WTC11 (cell line): ENCODE measurements around the gene KLF2. TPM values are rescaled to one million over a fixed set of nuclear protein-coding genes. Genes with fewer than 3 reads are reported as not detected.

Source experiments
- ATAC-seq: fragments of 200-7000 bp; cut with Tn5 transposase; 2 replicates; pipeline ENCODE4 v1.10.0; 2021; ENCODE audit warnings: mild to moderate bottlenecking, moderate library complexity
- CTCF ChIA-PET: fragments of 300-600 bp; sonication (Branson Sonifier 250); formaldehyde crosslinking; loops from one replicate; lab custom pipeline; 2021; ENCODE audit warnings: antibody characterized with exemption; lab: Charles Lee
- POLR2A ChIA-PET: fragments of 350-600 bp; sonication (Branson Sonifier 250); formaldehyde crosslinking; loops from one replicate; lab custom pipeline; 2021; ENCODE audit warnings: antibody characterized with exemption; lab: Charles Lee
- DNase-seq: peaks from one replicate; pipeline ENCODE4 v3.0.0; 2021; ENCODE audit warnings: low spot score
- H3K27ac Mint-ChIP-seq: 2 replicates; pipeline ENCODE4 v1.8.0; 2021; ENCODE audit warnings: mixed read lengths
- H3K27me3 Mint-ChIP-seq: 2 replicates; pipeline ENCODE4 v1.8.0; 2021; ENCODE audit warnings: low read depth, mild to moderate bottlenecking, moderate library complexity, mixed read lengths
- H3K36me3 Mint-ChIP-seq: 2 replicates; pipeline ENCODE4 v1.8.0; 2021; ENCODE audit warnings: mixed read lengths
- H3K4me1 Mint-ChIP-seq: 2 replicates; pipeline ENCODE4 v1.8.0; 2022; ENCODE audit warnings: mixed read lengths
- H3K4me3 Mint-ChIP-seq: 2 replicates; pipeline ENCODE4 v1.8.0; 2021; ENCODE audit warnings: mild to moderate bottlenecking, moderate library complexity, mixed read lengths
- H3K9me3 Mint-ChIP-seq: 2 replicates; pipeline ENCODE4 v1.8.0; 2021; ENCODE audit warnings: mixed read lengths
- IRF2 ChIP-seq: sonication (generic); formaldehyde crosslinking; IDR thresholded peaks from 2 replicates; pipeline ENCODE4 v1.8.0; 2022; ENCODE audit warnings: low read depth, missing genetic modification reagents, borderline replicate concordance
- MYBL2 ChIP-seq: sonication (generic); formaldehyde crosslinking; IDR thresholded peaks from 2 replicates; pipeline ENCODE4 v1.8.1; 2023; ENCODE audit warnings: mild to moderate bottlenecking, moderate library complexity, missing genetic modification reagents
- NR3C1 ChIP-seq: sonication (generic); formaldehyde crosslinking; conservative IDR thresholded peaks from 2 replicates; pipeline ENCODE4 v1.8.1; 2023; ENCODE audit warnings: low read depth, mild to moderate bottlenecking, missing genetic modification reagents
- ZBTB21 ChIP-seq: sonication (generic); formaldehyde crosslinking; IDR thresholded peaks from 2 replicates; pipeline ENCODE4 v1.8.1; 2023; ENCODE audit warnings: mild to moderate bottlenecking, missing genetic modification reagents, borderline replicate concordance
- ZNF219 ChIP-seq: sonication (generic); formaldehyde crosslinking; IDR thresholded peaks from 2 replicates; pipeline ENCODE4 v1.8.0; 2023; ENCODE audit warnings: missing genetic modification reagents, mild to moderate bottlenecking, borderline replicate concordance
- ZNF671 ChIP-seq: fragments of 250-450 bp; sonication (Bioruptor Pico); IDR thresholded peaks from 2 replicates; pipeline ENCODE4 v1.8.0; 2021; ENCODE audit warnings: mild to moderate bottlenecking
- total RNA-seq: library from RNA; stranded (reverse); gene quantifications from 3 replicates; pipeline ENCODE4 v1.2.3, GENCODE V29; 2021
- TF ChIP-seq, protein P1 (sequence below): sonication (generic); formaldehyde crosslinking; IDR thresholded peaks from 2 replicates; pipeline ENCODE4 v1.8.0; 2022; ENCODE audit warnings: mild to moderate bottlenecking, missing genetic modification reagents
- TF ChIP-seq, protein P2 (sequence below): sonication (generic); formaldehyde crosslinking; IDR thresholded peaks from 2 replicates; pipeline ENCODE4 v1.8.0; 2022; ENCODE audit warnings: missing genetic modification reagents
- TF ChIP-seq, protein P3 (sequence below): fragments of 200-600 bp; IDR thresholded peaks from 2 replicates; pipeline ENCODE4 v1.8.0; 2022; ENCODE audit warnings: antibody characterized with exemption
- TF ChIP-seq, protein P4 (sequence below): sonication (generic); formaldehyde crosslinking; IDR thresholded peaks from 2 replicates; pipeline ENCODE4 v1.8.0; 2022; ENCODE audit warnings: mild to moderate bottlenecking, missing genetic modification reagents
- TF ChIP-seq, protein P5 (sequence below): fragments of 250-450 bp; sonication (Bioruptor Pico); IDR thresholded peaks from 2 replicates; pipeline ENCODE4 v1.9.0; 2021; ENCODE audit warnings: mild to moderate bottlenecking, borderline replicate concordance
- TF ChIP-seq, protein P6 (sequence below): sonication (generic); formaldehyde crosslinking; IDR thresholded peaks from 2 replicates; pipeline ENCODE4 v1.8.1; 2023; ENCODE audit warnings: mild to moderate bottlenecking, moderate library complexity, missing genetic modification reagents
- TF ChIP-seq, protein P7 (sequence below): sonication (generic); formaldehyde crosslinking; IDR thresholded peaks from 2 replicates; pipeline ENCODE4 v1.8.1; 2022; ENCODE audit warnings: low read depth, missing genetic modification reagents, borderline replicate concordance
- TF ChIP-seq, protein P8 (sequence below): sonication (generic); formaldehyde crosslinking; IDR thresholded peaks from 2 replicates; pipeline ENCODE4 v1.8.1; 2023; ENCODE audit warnings: mild to moderate bottlenecking, missing genetic modification reagents
- TF ChIP-seq, protein P9 (sequence below): fragments of 250-450 bp; sonication (Bioruptor Pico); IDR thresholded peaks from 2 replicates; pipeline ENCODE4 v1.9.0; 2021; ENCODE audit warnings: moderate library complexity, mild to moderate bottlenecking, inconsistent platforms, borderline replicate concordance

Gene KLF2
- total RNA-seq, 1 experiment from 2014 or later, result 1.1 TPM

DNA sequence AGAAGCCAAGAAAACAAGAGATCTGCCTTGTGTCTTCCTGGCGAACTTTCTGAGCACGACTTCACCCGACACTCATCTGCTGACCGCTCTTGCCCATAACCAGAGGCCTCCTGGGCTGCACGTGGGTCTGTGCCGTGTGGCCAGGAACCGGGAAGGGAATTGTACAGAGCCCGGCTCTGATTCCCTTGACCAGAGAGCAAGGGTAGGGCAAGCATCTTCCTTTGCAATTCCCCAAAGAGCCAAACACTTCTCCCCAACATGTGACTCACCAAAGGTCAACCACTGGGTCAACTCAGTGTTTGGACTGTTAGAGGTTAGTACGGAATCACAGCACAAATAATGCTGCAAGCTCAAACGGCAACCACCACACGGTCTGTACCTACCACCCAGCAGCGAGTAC, 48.9 kb downstream of the KLF2 start:
- DNase-seq, result no peak
- POLR2A ChIA-PET, result no interaction called here
- H3K27me3 Mint-ChIP-seq, result no peaks in the 10 kb centered on the region
- CTCF ChIA-PET, result interaction anchor here (1.4 kb wide), 1 partner anchor 9 kb away, joined by 3 read pairs; no protein-coding TSS in a partner anchor
- H3K4me3 Mint-ChIP-seq, result no peak overlapping the region
- TF ChIP-seq NR3C1 (CRISPR knock-in tag) (no peak), ZNF671 (CRISPR knock-in tag) (no peak), ZNF219 (CRISPR knock-in tag) (no peak), MYBL2 (CRISPR knock-in tag) (no peak), IRF2 (no peak), ZBTB21 (CRISPR knock-in tag) (no peak)
- TF ChIP-seq, protein P1, sequence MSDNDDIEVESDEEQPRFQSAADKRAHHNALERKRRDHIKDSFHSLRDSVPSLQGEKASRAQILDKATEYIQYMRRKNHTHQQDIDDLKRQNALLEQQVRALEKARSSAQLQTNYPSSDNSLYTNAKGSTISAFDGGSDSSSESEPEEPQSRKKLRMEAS, result no peak
- TF ChIP-seq, protein P2, sequence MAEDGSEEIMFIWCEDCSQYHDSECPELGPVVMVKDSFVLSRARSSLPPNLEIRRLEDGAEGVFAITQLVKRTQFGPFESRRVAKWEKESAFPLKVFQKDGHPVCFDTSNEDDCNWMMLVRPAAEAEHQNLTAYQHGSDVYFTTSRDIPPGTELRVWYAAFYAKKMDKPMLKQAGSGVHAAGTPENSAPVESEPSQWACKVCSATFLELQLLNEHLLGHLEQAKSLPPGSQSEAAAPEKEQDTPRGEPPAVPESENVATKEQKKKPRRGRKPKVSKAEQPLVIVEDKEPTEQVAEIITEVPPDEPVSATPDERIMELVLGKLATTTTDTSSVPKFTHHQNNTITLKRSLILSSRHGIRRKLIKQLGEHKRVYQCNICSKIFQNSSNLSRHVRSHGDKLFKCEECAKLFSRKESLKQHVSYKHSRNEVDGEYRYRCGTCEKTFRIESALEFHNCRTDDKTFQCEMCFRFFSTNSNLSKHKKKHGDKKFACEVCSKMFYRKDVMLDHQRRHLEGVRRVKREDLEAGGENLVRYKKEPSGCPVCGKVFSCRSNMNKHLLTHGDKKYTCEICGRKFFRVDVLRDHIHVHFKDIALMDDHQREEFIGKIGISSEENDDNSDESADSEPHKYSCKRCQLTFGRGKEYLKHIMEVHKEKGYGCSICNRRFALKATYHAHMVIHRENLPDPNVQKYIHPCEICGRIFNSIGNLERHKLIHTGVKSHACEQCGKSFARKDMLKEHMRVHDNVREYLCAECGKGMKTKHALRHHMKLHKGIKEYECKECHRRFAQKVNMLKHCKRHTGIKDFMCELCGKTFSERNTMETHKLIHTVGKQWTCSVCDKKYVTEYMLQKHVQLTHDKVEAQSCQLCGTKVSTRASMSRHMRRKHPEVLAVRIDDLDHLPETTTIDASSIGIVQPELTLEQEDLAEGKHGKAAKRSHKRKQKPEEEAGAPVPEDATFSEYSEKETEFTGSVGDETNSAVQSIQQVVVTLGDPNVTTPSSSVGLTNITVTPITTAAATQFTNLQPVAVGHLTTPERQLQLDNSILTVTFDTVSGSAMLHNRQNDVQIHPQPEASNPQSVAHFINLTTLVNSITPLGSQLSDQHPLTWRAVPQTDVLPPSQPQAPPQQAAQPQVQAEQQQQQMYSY (CRISPR knock-in tag), result no peak
- TF ChIP-seq, protein P3, sequence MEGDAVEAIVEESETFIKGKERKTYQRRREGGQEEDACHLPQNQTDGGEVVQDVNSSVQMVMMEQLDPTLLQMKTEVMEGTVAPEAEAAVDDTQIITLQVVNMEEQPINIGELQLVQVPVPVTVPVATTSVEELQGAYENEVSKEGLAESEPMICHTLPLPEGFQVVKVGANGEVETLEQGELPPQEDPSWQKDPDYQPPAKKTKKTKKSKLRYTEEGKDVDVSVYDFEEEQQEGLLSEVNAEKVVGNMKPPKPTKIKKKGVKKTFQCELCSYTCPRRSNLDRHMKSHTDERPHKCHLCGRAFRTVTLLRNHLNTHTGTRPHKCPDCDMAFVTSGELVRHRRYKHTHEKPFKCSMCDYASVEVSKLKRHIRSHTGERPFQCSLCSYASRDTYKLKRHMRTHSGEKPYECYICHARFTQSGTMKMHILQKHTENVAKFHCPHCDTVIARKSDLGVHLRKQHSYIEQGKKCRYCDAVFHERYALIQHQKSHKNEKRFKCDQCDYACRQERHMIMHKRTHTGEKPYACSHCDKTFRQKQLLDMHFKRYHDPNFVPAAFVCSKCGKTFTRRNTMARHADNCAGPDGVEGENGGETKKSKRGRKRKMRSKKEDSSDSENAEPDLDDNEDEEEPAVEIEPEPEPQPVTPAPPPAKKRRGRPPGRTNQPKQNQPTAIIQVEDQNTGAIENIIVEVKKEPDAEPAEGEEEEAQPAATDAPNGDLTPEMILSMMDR, result no peak
- TF ChIP-seq, protein P4, sequence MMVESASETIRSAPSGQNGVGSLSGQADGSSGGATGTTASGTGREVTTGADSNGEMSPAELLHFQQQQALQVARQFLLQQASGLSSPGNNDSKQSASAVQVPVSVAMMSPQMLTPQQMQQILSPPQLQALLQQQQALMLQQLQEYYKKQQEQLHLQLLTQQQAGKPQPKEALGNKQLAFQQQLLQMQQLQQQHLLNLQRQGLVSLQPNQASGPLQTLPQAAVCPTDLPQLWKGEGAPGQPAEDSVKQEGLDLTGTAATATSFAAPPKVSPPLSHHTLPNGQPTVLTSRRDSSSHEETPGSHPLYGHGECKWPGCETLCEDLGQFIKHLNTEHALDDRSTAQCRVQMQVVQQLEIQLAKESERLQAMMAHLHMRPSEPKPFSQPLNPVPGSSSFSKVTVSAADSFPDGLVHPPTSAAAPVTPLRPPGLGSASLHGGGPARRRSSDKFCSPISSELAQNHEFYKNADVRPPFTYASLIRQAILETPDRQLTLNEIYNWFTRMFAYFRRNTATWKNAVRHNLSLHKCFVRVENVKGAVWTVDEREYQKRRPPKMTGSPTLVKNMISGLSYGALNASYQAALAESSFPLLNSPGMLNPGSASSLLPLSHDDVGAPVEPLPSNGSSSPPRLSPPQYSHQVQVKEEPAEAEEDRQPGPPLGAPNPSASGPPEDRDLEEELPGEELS (CRISPR knock-in tag), result no peak
- TF ChIP-seq, protein P5, sequence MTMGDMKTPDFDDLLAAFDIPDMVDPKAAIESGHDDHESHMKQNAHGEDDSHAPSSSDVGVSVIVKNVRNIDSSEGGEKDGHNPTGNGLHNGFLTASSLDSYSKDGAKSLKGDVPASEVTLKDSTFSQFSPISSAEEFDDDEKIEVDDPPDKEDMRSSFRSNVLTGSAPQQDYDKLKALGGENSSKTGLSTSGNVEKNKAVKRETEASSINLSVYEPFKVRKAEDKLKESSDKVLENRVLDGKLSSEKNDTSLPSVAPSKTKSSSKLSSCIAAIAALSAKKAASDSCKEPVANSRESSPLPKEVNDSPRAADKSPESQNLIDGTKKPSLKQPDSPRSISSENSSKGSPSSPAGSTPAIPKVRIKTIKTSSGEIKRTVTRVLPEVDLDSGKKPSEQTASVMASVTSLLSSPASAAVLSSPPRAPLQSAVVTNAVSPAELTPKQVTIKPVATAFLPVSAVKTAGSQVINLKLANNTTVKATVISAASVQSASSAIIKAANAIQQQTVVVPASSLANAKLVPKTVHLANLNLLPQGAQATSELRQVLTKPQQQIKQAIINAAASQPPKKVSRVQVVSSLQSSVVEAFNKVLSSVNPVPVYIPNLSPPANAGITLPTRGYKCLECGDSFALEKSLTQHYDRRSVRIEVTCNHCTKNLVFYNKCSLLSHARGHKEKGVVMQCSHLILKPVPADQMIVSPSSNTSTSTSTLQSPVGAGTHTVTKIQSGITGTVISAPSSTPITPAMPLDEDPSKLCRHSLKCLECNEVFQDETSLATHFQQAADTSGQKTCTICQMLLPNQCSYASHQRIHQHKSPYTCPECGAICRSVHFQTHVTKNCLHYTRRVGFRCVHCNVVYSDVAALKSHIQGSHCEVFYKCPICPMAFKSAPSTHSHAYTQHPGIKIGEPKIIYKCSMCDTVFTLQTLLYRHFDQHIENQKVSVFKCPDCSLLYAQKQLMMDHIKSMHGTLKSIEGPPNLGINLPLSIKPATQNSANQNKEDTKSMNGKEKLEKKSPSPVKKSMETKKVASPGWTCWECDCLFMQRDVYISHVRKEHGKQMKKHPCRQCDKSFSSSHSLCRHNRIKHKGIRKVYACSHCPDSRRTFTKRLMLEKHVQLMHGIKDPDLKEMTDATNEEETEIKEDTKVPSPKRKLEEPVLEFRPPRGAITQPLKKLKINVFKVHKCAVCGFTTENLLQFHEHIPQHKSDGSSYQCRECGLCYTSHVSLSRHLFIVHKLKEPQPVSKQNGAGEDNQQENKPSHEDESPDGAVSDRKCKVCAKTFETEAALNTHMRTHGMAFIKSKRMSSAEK (CRISPR knock-in tag), result no peak
- TF ChIP-seq, protein P6, sequence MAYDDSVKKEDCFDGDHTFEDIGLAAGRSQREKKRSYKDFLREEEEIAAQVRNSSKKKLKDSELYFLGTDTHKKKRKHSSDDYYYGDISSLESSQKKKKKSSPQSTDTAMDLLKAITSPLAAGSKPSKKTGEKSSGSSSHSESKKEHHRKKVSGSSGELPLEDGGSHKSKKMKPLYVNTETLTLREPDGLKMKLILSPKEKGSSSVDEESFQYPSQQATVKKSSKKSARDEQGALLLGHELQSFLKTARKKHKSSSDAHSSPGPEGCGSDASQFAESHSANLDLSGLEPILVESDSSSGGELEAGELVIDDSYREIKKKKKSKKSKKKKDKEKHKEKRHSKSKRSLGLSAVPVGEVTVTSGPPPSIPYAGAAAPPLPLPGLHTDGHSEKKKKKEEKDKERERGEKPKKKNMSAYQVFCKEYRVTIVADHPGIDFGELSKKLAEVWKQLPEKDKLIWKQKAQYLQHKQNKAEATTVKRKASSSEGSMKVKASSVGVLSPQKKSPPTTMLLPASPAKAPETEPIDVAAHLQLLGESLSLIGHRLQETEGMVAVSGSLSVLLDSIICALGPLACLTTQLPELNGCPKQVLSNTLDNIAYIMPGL (CRISPR knock-in tag), result no peak
- TF ChIP-seq, protein P7, sequence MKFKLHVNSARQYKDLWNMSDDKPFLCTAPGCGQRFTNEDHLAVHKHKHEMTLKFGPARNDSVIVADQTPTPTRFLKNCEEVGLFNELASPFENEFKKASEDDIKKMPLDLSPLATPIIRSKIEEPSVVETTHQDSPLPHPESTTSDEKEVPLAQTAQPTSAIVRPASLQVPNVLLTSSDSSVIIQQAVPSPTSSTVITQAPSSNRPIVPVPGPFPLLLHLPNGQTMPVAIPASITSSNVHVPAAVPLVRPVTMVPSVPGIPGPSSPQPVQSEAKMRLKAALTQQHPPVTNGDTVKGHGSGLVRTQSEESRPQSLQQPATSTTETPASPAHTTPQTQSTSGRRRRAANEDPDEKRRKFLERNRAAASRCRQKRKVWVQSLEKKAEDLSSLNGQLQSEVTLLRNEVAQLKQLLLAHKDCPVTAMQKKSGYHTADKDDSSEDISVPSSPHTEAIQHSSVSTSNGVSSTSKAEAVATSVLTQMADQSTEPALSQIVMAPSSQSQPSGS, result no peak
- TF ChIP-seq, protein P8, sequence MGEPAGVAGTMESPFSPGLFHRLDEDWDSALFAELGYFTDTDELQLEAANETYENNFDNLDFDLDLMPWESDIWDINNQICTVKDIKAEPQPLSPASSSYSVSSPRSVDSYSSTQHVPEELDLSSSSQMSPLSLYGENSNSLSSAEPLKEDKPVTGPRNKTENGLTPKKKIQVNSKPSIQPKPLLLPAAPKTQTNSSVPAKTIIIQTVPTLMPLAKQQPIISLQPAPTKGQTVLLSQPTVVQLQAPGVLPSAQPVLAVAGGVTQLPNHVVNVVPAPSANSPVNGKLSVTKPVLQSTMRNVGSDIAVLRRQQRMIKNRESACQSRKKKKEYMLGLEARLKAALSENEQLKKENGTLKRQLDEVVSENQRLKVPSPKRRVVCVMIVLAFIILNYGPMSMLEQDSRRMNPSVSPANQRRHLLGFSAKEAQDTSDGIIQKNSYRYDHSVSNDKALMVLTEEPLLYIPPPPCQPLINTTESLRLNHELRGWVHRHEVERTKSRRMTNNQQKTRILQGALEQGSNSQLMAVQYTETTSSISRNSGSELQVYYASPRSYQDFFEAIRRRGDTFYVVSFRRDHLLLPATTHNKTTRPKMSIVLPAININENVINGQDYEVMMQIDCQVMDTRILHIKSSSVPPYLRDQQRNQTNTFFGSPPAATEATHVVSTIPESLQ (CRISPR knock-in tag), result no peak
- TF ChIP-seq, protein P9, sequence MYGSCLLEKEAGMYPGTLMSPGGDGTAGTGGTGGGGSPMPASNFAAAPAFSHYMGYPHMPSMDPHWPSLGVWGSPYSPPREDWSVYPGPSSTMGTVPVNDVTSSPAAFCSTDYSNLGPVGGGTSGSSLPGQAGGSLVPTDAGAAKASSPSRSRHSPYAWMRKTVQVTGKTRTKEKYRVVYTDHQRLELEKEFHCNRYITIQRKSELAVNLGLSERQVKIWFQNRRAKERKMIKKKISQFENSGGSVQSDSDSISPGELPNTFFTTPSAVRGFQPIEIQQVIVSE (CRISPR knock-in tag), result no peak
- TF ChIP-seq, all 79 proteins: peak for 0
- Mint-ChIP-seq H3K27ac (no peak overlapping the region), H3K4me1 (peaks cover 8% of the 10 kb centered on the region), H3K9me3 (no peaks in the 10 kb centered on the region), H3K36me3 (peaks cover 29% of the 10 kb centered on the region)
- ATAC-seq, result no peak
